B cell (primary cell): ENCODE data around the gene NSF. TPM values are rescaled to one million over a fixed set of nuclear protein-coding genes. Genes with fewer than 3 reads are reported as not detected.

Experiments used
- ATAC-seq: fragments of 200-7000 bp; cut with Tn5 transposase; one replicate; pipeline ENCODE4 v1.10.0; 2021; ENCODE audit warnings: low read depth, mild to moderate bottlenecking, moderate number of reproducible peaks, moderate library complexity
- CTCF ChIA-PET: fragments of 350-600 bp; sonication (Branson Sonifier 250); formaldehyde crosslinking; loops from one replicate; lab custom pipeline; 2021; ENCODE audit warnings: antibody characterized with exemption, inconsistent platforms; lab: Charles Lee
- POLR2A ChIA-PET: fragments of 350-600 bp; sonication (Branson Sonifier 250); formaldehyde crosslinking; loops from one replicate; lab custom pipeline; 2021; ENCODE audit warnings: antibody characterized with exemption; lab: Charles Lee
- DNase-seq: peaks from one replicate; pipeline ENCODE4 v3.0.0; 2013
- H2AFZ ChIP-seq: 2 replicates; pipeline ENCODE4 v1.6.1; 2012; ENCODE audit warnings: mild to moderate bottlenecking, low read depth, low read length; ENCODE audit not compliant: insufficient read depth, poor library complexity, severe bottlenecking
- H3K27ac ChIP-seq, 2 donors: 1 replicate in 1 of 2; 2 replicates in 1 of 2; pipeline ENCODE4 v1.5.1; 2012 to 2013; ENCODE audit warnings: low read length in 2 of 2, mild to moderate bottlenecking in 2 of 2, moderate library complexity in 1 of 2
- H3K27me3 ChIP-seq, 4 experiments: fragments of 200-600 bp in 1 of 4; sonication (generic) in 1 of 4; replicated peaks in 1 of 4; 1 replicate in 2 of 4; 2 replicates in 2 of 4; pipeline versions ENCODE4 v1.6.1 to v1.7.0; 2013 to 2016; ENCODE audit warnings: low read length in 3 of 4, mild to moderate bottlenecking in 2 of 4, mixed read lengths in 1 of 4, moderate library complexity in 1 of 4; ENCODE audit not compliant: insufficient read depth in 4 of 4, control insufficient read depth in 3 of 4; ENCODE audit errors: control extremely low read depth in 1 of 4
- H3K36me3 ChIP-seq, 2 experiments: replicated peaks in 1 of 2; 1 replicate in 1 of 2; 2 replicates in 1 of 2; pipeline versions ENCODE4 v1.6.1 to v1.7.1; 2013; ENCODE audit warnings: low read length in 1 of 2; ENCODE audit not compliant: insufficient read depth in 2 of 2, control insufficient read depth in 1 of 2; ENCODE audit errors: control extremely low read depth in 1 of 2, extremely low read depth in 1 of 2
- H3K4me1 ChIP-seq, 2 donors: fragments of 200-600 bp in 1 of 2; sonication (generic) in 1 of 2; 1 replicate in 1 of 2; 2 replicates in 1 of 2; pipeline versions ENCODE4 v1.5.1 to v1.6.1; 2013 to 2017; ENCODE audit warnings: low read length in 2 of 2; ENCODE audit not compliant: control insufficient read depth in 2 of 2, insufficient read depth in 2 of 2
- H3K4me2 ChIP-seq: replicated peaks from 2 replicates; pipeline ENCODE3; 2012; ENCODE audit warnings: mild to moderate bottlenecking, low read depth, low read length; ENCODE audit not compliant: poor library complexity, severe bottlenecking
- H3K4me3 ChIP-seq, 5 experiments: fragments of 200-600 bp in 1 of 5; sonication (generic) in 1 of 5; 1 replicate in 3 of 5; 2 replicates in 2 of 5; pipeline versions ENCODE4 v1.5.1 to v1.7.0; 2011 to 2016; ENCODE audit warnings: low read length in 4 of 5, mild to moderate bottlenecking in 4 of 5, low read depth in 2 of 5, control low read depth in 1 of 5, moderate library complexity in 1 of 5; ENCODE audit not compliant: insufficient read depth in 1 of 5; ENCODE audit errors: control extremely low read depth in 1 of 5, extremely low read depth in 1 of 5
- H3K79me2 ChIP-seq: fragments of 200-600 bp; sonication (generic); one replicate; pipeline ENCODE4 v1.6.0; 2016; ENCODE audit warnings: low read length; ENCODE audit not compliant: control insufficient read depth, insufficient read depth
- H3K9ac ChIP-seq: fragments of 200-600 bp; sonication (generic); 2 replicates; pipeline ENCODE4 v1.6.1; 2017; ENCODE audit warnings: mild to moderate bottlenecking, low read length, moderate library complexity
- H3K9me3 ChIP-seq, 3 donors: one replicate each; pipeline versions ENCODE4 v1.6.1 to v1.7.1; 2013; ENCODE audit warnings: low read length in 2 of 3; ENCODE audit not compliant: control insufficient read depth in 2 of 3, insufficient read depth in 1 of 3; ENCODE audit errors: control extremely low read depth in 1 of 3
- H4K20me1 ChIP-seq: 2 replicates; pipeline ENCODE4 v1.6.0; 2012; ENCODE audit warnings: mild to moderate bottlenecking, low read length; ENCODE audit not compliant: insufficient read depth, control insufficient read depth, poor library complexity, severe bottlenecking
- H3K27ac Mint-ChIP-seq: one replicate; pipeline ENCODE4 v1.8.0; 2021; ENCODE audit warnings: mixed read lengths
- H3K27me3 Mint-ChIP-seq: one replicate; pipeline ENCODE4 v1.8.0; 2021; ENCODE audit warnings: mixed read lengths
- H3K4me1 Mint-ChIP-seq: one replicate; pipeline ENCODE4 v1.8.0; 2021; ENCODE audit warnings: mixed read lengths
- H3K4me3 Mint-ChIP-seq: one replicate; pipeline ENCODE4 v1.8.0; 2021; ENCODE audit warnings: mixed read lengths
- H3K9me3 Mint-ChIP-seq: one replicate; pipeline ENCODE4 v1.8.0; 2022; ENCODE audit warnings: mixed read lengths; ENCODE audit not compliant: insufficient read depth
- CTCF ChIP-seq: fragments of 200-600 bp; IDR thresholded peaks from one replicate; pipeline ENCODE4 v1.8.0; 2022; ENCODE audit warnings: antibody characterized with exemption, mild to moderate bottlenecking
- EZH2 ChIP-seq: IDR thresholded peaks from 2 replicates; pipeline ENCODE4 v1.6.1; 2012; ENCODE audit warnings: borderline replicate concordance, low read depth, mild to moderate bottlenecking, moderate library complexity, low read length; ENCODE audit not compliant: insufficient read depth, poor library complexity, severe bottlenecking
- WGBS: methylation state at CpG from one replicate; pipeline ENCODE4 v1.1.5; 2013; ENCODE audit warnings: missing lambda C conversion rate; ENCODE audit not compliant: insufficient coverage; 5-methylcytosine and 5-hydroxymethylcytosine counted together
- intact Hi-C: fragments of 100-400 bp; cut with micrococcal nuclease; formaldehyde crosslinking; loops from one replicate; pipeline ENCODE4 v1.10.0; 2022
- polyA plus RNA-seq: library from polyadenylated mRNA; depleted of rRNA; stranded (reverse); fragments of >200 nt; gene quantifications from 2 replicates; pipeline ENCODE4 v1.2.3, GENCODE V29; 2012
- total RNA-seq, 2 donors: library from RNA; stranded (reverse); fragments of 120-200 nt in 1 of 2; gene quantifications; 1 replicate in 1 of 2; 2 replicates in 1 of 2; pipeline versions ENCODE4 v1.2.3 to v1.2.4, GENCODE V29; 2013 to 2022

NSF gene
- total and polyA plus RNA-seq, 2 donors (not counting 1 experiment from before 2014, with no cell fraction given), result 10.9 to 91.0 TPM

GRCh38 chr17:46773676-46774075 is 183.2 kb downstream of the NSF start:
- Histone ChIP-seq H3K4me2 (no peak overlapping the region), H3K4me1 (peaks cover 25 to 46% of the 10 kb centered on the region in 2 donors), H3K9me3 (peaks cover 0 to 4% (median 0%) of the 10 kb centered on the region in 3 donors), H3K79me2 (no peaks in the 10 kb centered on the region), H3K36me3 (no peaks in the 10 kb centered on the region), H3K4me3 (no peak overlapping the region), H3K27me3 (peaks cover 0 to 29% (median 0%) of the 10 kb centered on the region in 4 experiments), H3K9ac (no peak overlapping the region), H4K20me1 (no peaks in the 10 kb centered on the region), H2AFZ (no peak overlapping the region), H3K27ac (no peak overlapping the region)
- peaks cover 31% of the 10 kb centered on the region for H3K4me1 Mint-ChIP-seq
- ATAC-seq, result no peak
- no peaks in the 10 kb centered on the region for H3K27me3 Mint-ChIP-seq
- H3K4me3 Mint-ChIP-seq, result no peak overlapping the region
- H3K27ac Mint-ChIP-seq, result no peak overlapping the region
- CTCF ChIA-PET, result no interaction called here
- DNase-seq, result no peak
- POLR2A ChIA-PET, result no interaction called here
- TF ChIP-seq EZH2, result no peak
- no peak for TF ChIP-seq CTCF
- intact Hi-C loops, result no loop called here
- WGBS, result 84% methylated on average over 15 of the region's 15 CpGs
- no peaks in the 10 kb centered on the region for H3K9me3 Mint-ChIP-seq

GRCh38 chr17:46774108-46774737 is 183.8 kb downstream of the NSF start:
- no peaks in the 10 kb centered on the region for H4K20me1 ChIP-seq
- no peak overlapping the region for H3K9ac ChIP-seq
- no peaks in the 10 kb centered on the region for H3K27me3 Mint-ChIP-seq
- no peak overlapping the region for H3K27ac Mint-ChIP-seq
- ChIA-PET POLR2A (no interaction called here), CTCF (interaction anchor here (1.2 kb wide), 1 partner anchor 9 kb away, joined by 3 read pairs; no protein-coding TSS in a partner anchor)
- no peaks in the 10 kb centered on the region for H3K9me3 Mint-ChIP-seq
- H3K27me3 ChIP-seq, result peaks cover 0 to 28% (median 0%) of the 10 kb centered on the region in 4 experiments
- DNase-seq (no peak), ATAC-seq (no peak)
- peak overlapping the region; percentile 52 for H3K4me3 Mint-ChIP-seq
- no peak overlapping the region for H2AFZ ChIP-seq
- H3K4me1 ChIP-seq, result peaks cover 25 to 45% of the 10 kb centered on the region in 2 donors
- intact Hi-C loops, result no loop called here
- H3K4me2 ChIP-seq, result no peak overlapping the region
- no peak overlapping the region for H3K4me3 ChIP-seq
- H3K36me3 ChIP-seq, result no peaks in the 10 kb centered on the region
- peaks cover 31% of the 10 kb centered on the region for H3K4me1 Mint-ChIP-seq
- TF ChIP-seq CTCF (no peak), EZH2 (no peak)
- 98% methylated on average over 9 of the region's 10 CpGs for WGBS
- H3K9me3 ChIP-seq, result peaks cover 0 to 4% (median 0%) of the 10 kb centered on the region in 3 donors
- H3K79me2 ChIP-seq, result no peaks in the 10 kb centered on the region
- H3K27ac ChIP-seq, result no peak overlapping the region
